WERI-Rb-1 (cell line): Measurements from ENCODE around the gene AIPL1.
"Not testable (repeated sequence)": the region's sequence is repeated elsewhere in the genome, so short reads cannot be mapped to it uniquely, and the experiment has no call there.

ENCODE experiments used
- DNase-seq: peaks from one replicate; pipeline ENCODE4 v3.0.0-alpha.2; 2020
- H3K27ac ChIP-seq: fragments of 250-450 bp; sonication (Bioruptor Pico); 2 replicates; pipeline ENCODE4 v1.5.1; 2020; ENCODE audit warnings: mild to moderate bottlenecking, moderate library complexity
- H3K27me3 ChIP-seq: fragments of 250-450 bp; sonication (Bioruptor Pico); 2 replicates; pipeline ENCODE4 v1.5.1; 2021; ENCODE audit warnings: mild to moderate bottlenecking, low read depth, moderate library complexity; ENCODE audit not compliant: insufficient read depth, severe bottlenecking
- H3K36me3 ChIP-seq: fragments of 250-450 bp; sonication (Bioruptor Pico); 2 replicates; pipeline ENCODE4 v1.5.1; 2020; ENCODE audit warnings: mild to moderate bottlenecking, moderate library complexity
- H3K4me3 ChIP-seq: 2 replicates; pipeline ENCODE4 v1.5.1; 2011; ENCODE audit warnings: low read depth, mild to moderate bottlenecking, control low read depth, low read length
- H3K9me3 ChIP-seq: fragments of 250-450 bp; sonication (Bioruptor Pico); 2 replicates; pipeline ENCODE4 v1.5.1; 2021; ENCODE audit warnings: mild to moderate bottlenecking, moderate library complexity; ENCODE audit not compliant: severe bottlenecking
- CTCF ChIP-seq: IDR thresholded peaks from 2 replicates; pipeline ENCODE4 v1.5.1; 2011; ENCODE audit warnings: low read depth, mild to moderate bottlenecking, control low read depth, inconsistent platforms, low read length

The AIPL1 gene

GRCh38 chr17:6435051-6435450 is at the start of gene AIPL1:
Gene AIPL1, minus strand, starts transcription at chr17:6435121. Its CDS starts 17 bp downstream, at chr17:6435104.
- H3K27me3 ChIP-seq = no peaks in the 10 kb centered on the region
- H3K27ac ChIP-seq = peak within 1 kb of the TSS; percentile 96
- peak within 1 kb of the TSS; percentile 57 for H3K4me3 ChIP-seq
- peak; percentile 94 for DNase-seq
- TF ChIP-seq CTCF = no peak
- H3K9me3 ChIP-seq = peaks cover 16% of the 10 kb centered on the region
- H3K36me3 ChIP-seq = peaks cover 37% of the 10 kb centered on the region

GRCh38 chr17:6483507-6483906 is 48.6 kb upstream of the AIPL1 start:
- no peak for TF ChIP-seq CTCF
- no peaks in the 10 kb centered on the region for H3K36me3 ChIP-seq
- H3K27ac ChIP-seq = no peak overlapping the region
- no peaks in the 10 kb centered on the region for H3K27me3 ChIP-seq
- no peaks in the 10 kb centered on the region for H3K9me3 ChIP-seq
- DNase-seq = no peak
- no peak overlapping the region for H3K4me3 ChIP-seq

GRCh38 chr17:6482796-6483195 is 47.9 kb upstream of the AIPL1 start:
- H3K27ac ChIP-seq, H3K36me3 ChIP-seq, H3K4me3 ChIP-seq, H3K27me3 ChIP-seq, H3K9me3 ChIP-seq, DNase-seq: not testable (repeated sequence)

GRCh38 chr17:6482105-6482455 is 47.2 kb upstream of the AIPL1 start:
- TF ChIP-seq CTCF = no peak
- Histone ChIP-seq H3K9me3 (no peaks in the 10 kb centered on the region), H3K27me3 (no peaks in the 10 kb centered on the region), H3K36me3 (no peaks in the 10 kb centered on the region), H3K4me3 (no peak overlapping the region), H3K27ac (no peak overlapping the region)
- DNase-seq = no peak

GRCh38 chr17:6480303-6480675 is 45.4 kb upstream of the AIPL1 start:
- DNase-seq = no peak
- no peaks in the 10 kb centered on the region for H3K36me3 ChIP-seq
- no peaks in the 10 kb centered on the region for H3K27me3 ChIP-seq
- no peak overlapping the region for H3K4me3 ChIP-seq
- TF ChIP-seq CTCF = no peak
- no peak overlapping the region for H3K27ac ChIP-seq
- H3K9me3 ChIP-seq = no peaks in the 10 kb centered on the region

GRCh38 chr17:6479622-6480302 is 44.8 kb upstream of the AIPL1 start:
- Histone ChIP-seq H3K9me3 (no peaks in the 10 kb centered on the region), H3K27ac (no peak overlapping the region), H3K4me3 (no peak overlapping the region), H3K27me3 (no peaks in the 10 kb centered on the region), H3K36me3 (no peaks in the 10 kb centered on the region)
- peak; percentile 63 for DNase-seq
- TF ChIP-seq CTCF = no peak
